Activated naive CD4-positive, alpha-beta T cell treated with anti-CD3 and anti-CD28 coated beads, Interleukin-2, amount 50 U/mL, for 24 hours (primary cell): Measurements from ENCODE around the gene SRSF11.

Experiments used
- H3K27ac Mint-ChIP-seq: one replicate; pipeline ENCODE4 v1.8.0; 2021; ENCODE audit warnings: mild to moderate bottlenecking, mixed read lengths
- H3K27me3 Mint-ChIP-seq: one replicate; pipeline ENCODE4 v1.8.0; 2021; ENCODE audit warnings: mixed read lengths
- H3K36me3 Mint-ChIP-seq: one replicate; pipeline ENCODE4 v1.8.0; 2021; ENCODE audit warnings: mixed read lengths
- H3K4me1 Mint-ChIP-seq: one replicate; pipeline ENCODE4 v1.8.0; 2021; ENCODE audit warnings: mixed read lengths
- H3K4me3 Mint-ChIP-seq: one replicate; pipeline ENCODE4 v1.8.0; 2021; ENCODE audit warnings: mild to moderate bottlenecking, mixed read lengths
- H3K9me3 Mint-ChIP-seq: one replicate; pipeline ENCODE4 v1.8.0; 2021; ENCODE audit warnings: mixed read lengths

Gene SRSF11

DNA sequence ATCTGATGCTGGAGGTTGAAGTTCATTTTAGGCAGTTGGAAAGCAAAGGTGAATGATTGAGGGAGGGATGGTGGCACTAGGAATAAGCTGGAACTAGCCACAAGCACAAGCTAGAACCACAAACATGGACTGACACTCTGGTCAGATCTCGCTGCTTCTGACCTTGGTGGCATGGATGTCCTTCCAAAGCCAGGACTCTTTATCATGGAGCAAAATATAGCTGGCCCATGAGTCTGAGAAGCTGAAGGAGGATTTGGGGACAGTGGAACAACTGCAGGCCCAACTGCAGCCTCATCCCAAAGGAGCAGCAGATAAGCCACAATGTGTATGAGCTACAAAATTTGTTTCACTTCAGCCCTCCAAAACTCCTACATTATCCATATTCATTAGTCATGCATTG lies 35.5 kb downstream of the SRSF11 start:
- Mint-ChIP-seq H3K4me1 (no peaks in the 10 kb centered on the region), H3K4me3 (no peak overlapping the region), H3K27me3 (no peaks in the 10 kb centered on the region), H3K9me3 (no peaks in the 10 kb centered on the region), H3K27ac (no peak overlapping the region), H3K36me3 (peaks cover 4% of the 10 kb centered on the region)

DNA sequence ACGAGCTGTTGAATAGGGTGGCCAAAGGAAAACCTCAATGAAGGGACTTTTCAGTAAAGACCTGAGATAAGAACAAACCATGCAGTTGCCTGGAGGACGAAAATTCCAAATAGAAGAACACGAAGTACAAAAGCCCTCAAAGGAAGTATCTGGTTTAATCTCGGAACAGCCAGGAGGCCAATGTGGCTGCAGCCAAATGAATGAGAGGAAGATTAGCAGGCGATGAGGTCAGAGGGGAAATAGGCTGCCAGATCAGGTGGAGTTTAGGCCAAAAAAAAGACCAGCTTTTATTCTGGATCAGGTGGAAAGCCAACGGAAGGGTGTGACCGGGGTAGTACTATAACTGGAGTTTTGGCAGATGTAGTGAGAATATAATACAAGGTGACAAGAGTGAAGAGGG lies 43.7 kb downstream of the SRSF11 start:
- Mint-ChIP-seq H3K4me1 (no peaks in the 10 kb centered on the region), H3K27me3 (no peaks in the 10 kb centered on the region), H3K36me3 (peaks cover 24% of the 10 kb centered on the region), H3K4me3 (no peak overlapping the region), H3K9me3 (no peaks in the 10 kb centered on the region), H3K27ac (peak overlapping the region; percentile 61)

DNA sequence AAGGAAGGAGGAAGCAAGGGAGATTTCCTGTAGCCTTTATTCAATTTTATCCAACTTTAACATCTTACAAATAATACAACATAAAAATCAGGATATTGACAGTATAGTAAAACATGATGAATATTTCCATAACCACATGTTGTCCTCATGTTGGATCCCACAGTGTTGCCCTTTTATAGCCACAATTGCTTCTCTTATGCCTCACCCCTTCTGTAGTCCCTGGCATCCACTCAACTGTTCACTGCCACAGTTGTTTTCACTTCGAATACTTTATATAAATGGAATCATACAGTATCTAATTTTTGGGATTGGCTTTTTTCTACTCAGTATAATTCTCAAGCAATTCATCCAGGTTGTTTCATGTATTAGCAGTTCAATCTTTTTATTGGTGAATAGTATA lies 44.8 kb downstream of the SRSF11 start:
- no peak overlapping the region for H3K27ac Mint-ChIP-seq
- H3K36me3 Mint-ChIP-seq = peaks cover 24% of the 10 kb centered on the region
- no peaks in the 10 kb centered on the region for H3K4me1 Mint-ChIP-seq
- H3K27me3 Mint-ChIP-seq = no peaks in the 10 kb centered on the region
- no peaks in the 10 kb centered on the region for H3K9me3 Mint-ChIP-seq
- H3K4me3 Mint-ChIP-seq = no peak overlapping the region

DNA sequence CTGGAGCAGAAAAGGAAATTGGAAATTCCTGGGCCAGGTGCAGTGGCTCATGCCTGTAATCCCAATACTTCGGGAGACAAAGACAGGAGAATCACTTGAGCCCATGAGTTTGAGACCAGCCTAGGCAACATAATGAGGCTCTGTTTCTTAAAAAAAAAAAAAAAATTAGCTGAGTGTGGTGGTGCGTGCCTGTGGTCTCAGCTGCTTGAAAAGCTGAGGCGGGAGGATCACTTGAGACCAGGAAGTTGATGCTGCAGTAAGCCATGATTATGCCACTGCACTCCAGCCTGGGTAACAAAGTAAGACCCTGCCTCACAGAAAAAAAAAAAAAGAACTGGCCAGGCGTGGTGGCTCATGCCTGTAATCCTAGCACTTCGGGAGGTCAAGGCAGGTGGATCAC lies 56.7 kb downstream of the SRSF11 start:
- Mint-ChIP-seq H3K27me3 (no peaks in the 10 kb centered on the region), H3K27ac (peak overlapping the region; percentile 41), H3K4me1 (no peaks in the 10 kb centered on the region), H3K4me3 (no peak overlapping the region), H3K36me3 (peaks cover 17% of the 10 kb centered on the region), H3K9me3 (no peaks in the 10 kb centered on the region)

DNA sequence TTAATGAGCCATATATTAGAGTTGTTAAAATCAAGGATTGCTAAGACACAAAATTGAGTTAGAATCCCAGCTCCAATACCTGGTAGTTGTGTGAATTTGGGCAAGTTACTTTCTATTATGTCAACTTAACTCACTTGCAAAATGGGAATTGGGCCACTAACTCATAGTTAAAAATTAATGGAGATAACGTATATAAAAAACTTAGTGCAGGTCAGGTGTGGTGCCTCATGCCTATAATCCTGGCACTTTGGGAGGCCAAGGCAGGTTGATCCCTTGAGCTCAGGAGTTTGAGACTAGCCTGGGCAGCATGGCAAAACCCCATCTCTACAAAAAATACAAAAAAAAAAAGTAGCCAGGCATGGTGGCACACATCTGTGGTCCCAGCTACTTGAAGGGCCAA lies 57.5 kb downstream of the SRSF11 start:
- H3K4me1 Mint-ChIP-seq = no peaks in the 10 kb centered on the region
- no peak overlapping the region for H3K4me3 Mint-ChIP-seq
- no peaks in the 10 kb centered on the region for H3K27me3 Mint-ChIP-seq
- H3K27ac Mint-ChIP-seq = no peak overlapping the region
- H3K36me3 Mint-ChIP-seq = peaks cover 17% of the 10 kb centered on the region
- H3K9me3 Mint-ChIP-seq = no peaks in the 10 kb centered on the region

DNA sequence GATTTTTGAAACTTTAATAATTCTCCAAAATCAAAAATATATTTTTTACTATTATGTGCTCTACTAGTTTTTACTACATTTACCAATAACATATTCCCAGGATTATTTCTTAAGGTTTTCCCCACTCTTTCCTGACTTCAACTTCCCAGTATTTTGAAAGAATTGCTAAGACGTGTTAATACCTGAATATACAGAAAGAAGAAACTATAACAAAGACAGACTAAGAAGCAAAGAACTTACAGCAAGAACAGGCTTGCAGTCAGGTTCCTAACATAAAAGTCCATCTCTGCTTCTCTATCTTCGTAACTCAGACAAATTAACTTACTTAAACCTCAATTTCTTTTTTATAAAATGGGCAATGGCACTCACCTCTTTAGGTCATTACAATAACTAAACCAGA lies 63.2 kb downstream of the SRSF11 start:
- Mint-ChIP-seq H3K27ac (peak overlapping the region; percentile 57), H3K36me3 (peaks cover 15% of the 10 kb centered on the region), H3K4me3 (no peak overlapping the region), H3K4me1 (no peaks in the 10 kb centered on the region), H3K9me3 (no peaks in the 10 kb centered on the region), H3K27me3 (no peaks in the 10 kb centered on the region)

DNA sequence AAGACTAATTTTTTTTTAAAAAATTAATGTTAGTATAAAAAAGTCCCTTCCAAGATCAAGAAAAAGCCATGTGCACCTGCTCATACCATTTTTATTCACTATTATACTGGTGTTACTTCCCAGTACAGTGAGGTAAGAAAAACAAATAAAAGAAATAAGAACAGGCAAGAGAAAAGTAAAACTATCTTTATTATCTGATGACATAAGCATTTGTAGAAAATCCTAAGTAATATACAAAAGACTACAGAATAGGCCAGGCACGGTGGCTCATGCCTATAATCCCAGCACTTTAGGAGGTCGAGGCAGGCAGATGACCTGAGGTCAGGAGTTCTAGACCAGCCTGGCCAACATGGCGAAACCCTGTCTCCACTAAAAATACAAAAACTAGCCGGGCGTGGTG lies 65.3 kb downstream of the SRSF11 start:
- Mint-ChIP-seq H3K4me3 (no peak overlapping the region), H3K27ac (no peak overlapping the region), H3K27me3 (no peaks in the 10 kb centered on the region), H3K9me3 (no peaks in the 10 kb centered on the region), H3K36me3 (peaks cover 11% of the 10 kb centered on the region), H3K4me1 (no peaks in the 10 kb centered on the region)

DNA sequence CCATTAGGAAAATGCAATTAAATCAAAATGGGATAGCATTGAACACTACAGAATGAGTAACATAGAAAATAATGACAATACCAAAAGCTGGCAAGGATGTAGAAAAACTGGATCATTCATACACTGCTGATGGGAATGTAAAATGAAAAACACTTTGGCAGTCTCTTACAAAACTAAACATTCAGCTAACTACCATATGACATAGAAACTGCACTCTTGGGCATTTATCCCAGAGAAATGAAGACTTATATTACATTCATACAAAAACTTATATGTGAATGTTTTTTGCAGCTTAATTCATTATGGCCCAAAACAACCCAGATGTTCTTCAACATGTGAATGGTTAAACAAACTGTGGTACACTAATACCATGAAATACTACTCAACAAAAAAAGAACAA lies 67.0 kb downstream of the SRSF11 start:
- H3K4me3 Mint-ChIP-seq = no peak overlapping the region
- no peak overlapping the region for H3K27ac Mint-ChIP-seq
- no peaks in the 10 kb centered on the region for H3K4me1 Mint-ChIP-seq
- no peaks in the 10 kb centered on the region for H3K27me3 Mint-ChIP-seq
- H3K36me3 Mint-ChIP-seq = peaks cover 14% of the 10 kb centered on the region
- no peaks in the 10 kb centered on the region for H3K9me3 Mint-ChIP-seq

DNA sequence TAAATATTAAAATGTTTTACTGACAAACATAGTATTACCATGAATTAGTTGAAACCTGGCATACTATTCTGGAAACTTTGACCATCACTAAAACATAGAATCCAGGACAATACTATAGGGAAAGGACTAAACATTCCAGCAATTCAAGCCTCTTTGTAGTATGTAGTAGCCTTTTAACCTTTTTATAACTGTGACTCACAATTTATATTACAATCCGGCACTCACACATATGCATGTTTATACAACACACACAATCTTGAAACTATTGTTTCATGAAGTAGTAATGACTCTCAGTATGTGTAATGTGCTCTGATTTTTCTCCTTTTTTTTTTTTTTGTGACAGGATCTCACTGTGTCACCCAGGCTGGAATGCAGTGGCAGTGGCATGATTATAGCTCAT lies 69.0 kb downstream of the SRSF11 start:
- H3K4me1 Mint-ChIP-seq = no peaks in the 10 kb centered on the region
- no peak overlapping the region for H3K4me3 Mint-ChIP-seq
- H3K36me3 Mint-ChIP-seq = peaks cover 21% of the 10 kb centered on the region
- H3K9me3 Mint-ChIP-seq = no peaks in the 10 kb centered on the region
- no peak overlapping the region for H3K27ac Mint-ChIP-seq
- H3K27me3 Mint-ChIP-seq = no peaks in the 10 kb centered on the region

DNA sequence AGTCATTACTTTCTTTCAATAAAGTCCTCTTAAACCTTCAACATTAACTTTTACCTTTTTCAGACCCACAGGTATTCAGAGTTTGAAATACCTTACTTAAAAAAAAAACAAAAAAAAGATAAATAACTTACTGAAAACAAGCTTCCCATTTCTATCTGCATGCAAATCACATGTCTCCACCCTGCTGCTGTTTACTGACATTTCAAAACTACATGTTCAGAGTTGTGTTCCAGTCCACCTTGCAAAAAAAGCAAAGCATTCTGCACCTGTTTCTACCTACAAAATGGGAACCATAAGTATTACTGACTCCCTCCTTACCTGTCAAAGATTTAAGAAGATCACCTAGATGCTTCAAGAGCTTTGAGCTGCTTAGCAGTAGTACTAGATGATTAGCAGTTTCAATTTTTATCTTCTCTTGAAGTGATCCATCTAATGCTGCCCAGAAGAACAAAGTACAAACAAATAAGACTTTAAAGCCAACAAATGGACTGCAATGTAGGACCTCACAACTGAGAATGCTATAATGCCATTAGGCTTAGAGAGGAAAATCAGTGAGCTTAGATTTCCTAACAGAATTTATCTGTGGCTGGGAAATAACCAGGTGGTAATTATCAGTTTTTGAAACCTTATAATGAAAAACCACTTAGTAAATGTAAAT lies 72.1 kb downstream of the SRSF11 start:
- H3K4me1 Mint-ChIP-seq = no peaks in the 10 kb centered on the region
- H3K36me3 Mint-ChIP-seq = peaks cover 24% of the 10 kb centered on the region
- H3K9me3 Mint-ChIP-seq = no peaks in the 10 kb centered on the region
- no peaks in the 10 kb centered on the region for H3K27me3 Mint-ChIP-seq
- H3K4me3 Mint-ChIP-seq = no peak overlapping the region
- peak overlapping the region; percentile 33 for H3K27ac Mint-ChIP-seq

DNA sequence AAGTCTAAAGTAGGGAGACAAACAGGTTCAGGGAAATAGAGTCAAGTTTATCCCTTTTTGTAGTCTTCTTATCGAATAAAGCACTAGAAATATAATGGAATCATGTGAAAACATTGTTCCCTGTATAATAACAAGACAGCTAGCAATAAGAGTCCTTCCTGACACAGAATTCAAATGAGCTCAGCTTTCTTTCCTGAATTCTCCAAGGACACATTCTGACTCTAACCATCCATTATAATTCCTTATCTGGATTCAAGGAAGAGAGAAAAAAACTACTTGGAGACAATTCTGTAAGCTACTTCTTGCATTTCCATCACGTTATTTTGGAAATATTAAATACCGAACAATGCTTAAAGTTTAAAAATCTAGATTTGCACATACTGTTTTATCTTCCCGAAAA lies 74.6 kb downstream of the SRSF11 start:
- H3K4me3 Mint-ChIP-seq = no peak overlapping the region
- H3K4me1 Mint-ChIP-seq = peaks cover 13% of the 10 kb centered on the region
- H3K9me3 Mint-ChIP-seq = no peaks in the 10 kb centered on the region
- H3K27me3 Mint-ChIP-seq = no peaks in the 10 kb centered on the region
- H3K27ac Mint-ChIP-seq = no peak overlapping the region
- H3K36me3 Mint-ChIP-seq = peaks cover 28% of the 10 kb centered on the region

DNA sequence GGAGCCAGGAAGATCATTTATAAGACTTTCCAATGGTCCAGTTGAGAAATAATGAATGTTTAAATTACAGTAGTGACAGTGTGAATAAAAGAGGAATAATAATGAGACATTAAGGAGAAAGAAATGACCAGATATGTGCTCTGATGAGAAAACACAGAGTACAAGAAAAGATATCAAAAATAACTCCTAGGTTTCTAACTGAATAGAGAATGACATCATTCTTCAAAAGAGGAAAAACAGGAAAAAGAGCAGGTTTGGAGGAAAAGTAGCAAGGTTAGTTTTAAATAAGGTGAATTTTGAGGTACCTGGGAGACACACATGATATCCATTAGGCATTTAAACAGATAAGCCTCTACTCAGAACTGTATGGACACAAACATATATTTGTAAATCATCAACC lies 78.3 kb downstream of the SRSF11 start:
- peak overlapping the region; percentile 31 for H3K27ac Mint-ChIP-seq
- H3K36me3 Mint-ChIP-seq = peaks cover 20% of the 10 kb centered on the region
- H3K4me3 Mint-ChIP-seq = no peak overlapping the region
- no peaks in the 10 kb centered on the region for H3K9me3 Mint-ChIP-seq
- H3K27me3 Mint-ChIP-seq = no peaks in the 10 kb centered on the region
- H3K4me1 Mint-ChIP-seq = peaks cover 13% of the 10 kb centered on the region
